ENCODE data around the gene SAMD8. TPM values are rescaled to one million over a fixed set of nuclear protein-coding genes. Genes with fewer than 3 reads are reported as not detected.

SAMD8 gene
- total RNA-seq: 10 to 100 TPM; 18.5 to 23.5 (median 20.4) TPM

GRCh38 chr10:75111365-75111906 lies at the start of gene SAMD8:
Gene SAMD8, plus strand, starts transcription at chr10:75111656. Its CDS starts 38,873 bp downstream, at chr10:75150529.
- H3K36me3 ChIP-seq: no peaks in the 10 kb centered on the region
- no peaks in the 10 kb centered on the region for H3K27me3 ChIP-seq
- peak within 1 kb of the TSS; percentile 93 to 98 (median 96) for H3K27ac ChIP-seq
- peak within 1 kb of the TSS; percentile 71 to 93 (median 82) for H3K4me3 ChIP-seq
- DNase-seq: peak; percentile 95 to 98 (median 98)
- H3K4me1 ChIP-seq: peaks cover 0 to 16% (median 2%) of the 10 kb centered on the region in 4 donors
- TF ChIP-seq POLR2A (IDR thresholded peaks at IDR 0.05) (peak; percentile 92 to 95), CTCF (IDR thresholded peaks at IDR 0.05) (peak; percentile 19 to 59 (median 50))
- no peaks in the 10 kb centered on the region for H3K9me3 ChIP-seq

GRCh38 chr10:75061709-75062505 lies 49.5 kb upstream of the SAMD8 start:
- Histone ChIP-seq H3K4me1 (no peaks in the 10 kb centered on the region), H3K36me3 (no peaks in the 10 kb centered on the region)
- TF ChIP-seq POLR2A (IDR thresholded peaks at IDR 0.05): no peak
- TF ChIP-seq CTCF (IDR thresholded peaks at IDR 0.05): no peak

GRCh38 chr10:75062506-75063299 lies 48.8 kb upstream of the SAMD8 start:
- H3K27ac ChIP-seq: no peak overlapping the region
- no peaks in the 10 kb centered on the region for H3K36me3 ChIP-seq
- DNase-seq: no peak
- no peak overlapping the region for H3K4me3 ChIP-seq
- H3K27me3 ChIP-seq: no peaks in the 10 kb centered on the region
- TF ChIP-seq CTCF (IDR thresholded peaks at IDR 0.05): no peak
- TF ChIP-seq POLR2A (IDR thresholded peaks at IDR 0.05): no peak
- H3K4me1 ChIP-seq: no peaks in the 10 kb centered on the region
- H3K9me3 ChIP-seq: no peaks in the 10 kb centered on the region

More at GRCh38 chr10:75061709-75062505, 49.5 kb upstream of the SAMD8 start:
- no peaks in the 10 kb centered on the region for H3K27me3 ChIP-seq
- DNase-seq: no peak
- H3K4me3 ChIP-seq: no peak overlapping the region
- H3K27ac ChIP-seq: no peak overlapping the region
- no peaks in the 10 kb centered on the region for H3K9me3 ChIP-seq

GRCh38 chr10:75063461-75064230 lies 47.8 kb upstream of the SAMD8 start:
- H3K4me1 ChIP-seq: no peaks in the 10 kb centered on the region
- H3K4me3 ChIP-seq: no peak overlapping the region
- no peak overlapping the region for H3K27ac ChIP-seq
- no peaks in the 10 kb centered on the region for H3K36me3 ChIP-seq
- no peaks in the 10 kb centered on the region for H3K27me3 ChIP-seq
- no peak for DNase-seq
- no peak for TF ChIP-seq POLR2A (IDR thresholded peaks at IDR 0.05)
- TF ChIP-seq CTCF (IDR thresholded peaks at IDR 0.05): no peak
- H3K9me3 ChIP-seq: no peaks in the 10 kb centered on the region

GRCh38 chr10:75065076-75065475 lies 46.4 kb upstream of the SAMD8 start:
- H3K9me3 ChIP-seq: no peaks in the 10 kb centered on the region
- no peak overlapping the region for H3K27ac ChIP-seq
- H3K27me3 ChIP-seq: no peaks in the 10 kb centered on the region
- no peaks in the 10 kb centered on the region for H3K4me1 ChIP-seq
- no peak for DNase-seq
- no peak overlapping the region for H3K4me3 ChIP-seq
- TF ChIP-seq CTCF (IDR thresholded peaks at IDR 0.05): no peak
- no peak for TF ChIP-seq POLR2A (IDR thresholded peaks at IDR 0.05)
- H3K36me3 ChIP-seq: no peaks in the 10 kb centered on the region

Data from Peyer's patch (tissue), 4 donors.